Measurements from ENCODE around the gene A2ML1. TPM values are rescaled to one million over a fixed set of nuclear protein-coding genes. Genes with fewer than 3 reads are reported as not detected.

A2ML1 gene
- total and polyA plus RNA-seq, 2 of the 4 experiments (the other 2 are of a cell fraction), result not detected

GRCh38 chr12:8860165-8860961 lies 37.9 kb downstream of the A2ML1 start:
- intact Hi-C loops (cut with micrococcal nuclease), result loop anchor here (1.0 kb wide), 2 partner anchors 178 to 202 kb away; no protein-coding TSS in a partner anchor
- Histone ChIP-seq H4K20me1 (ENCODE audit: insufficient read depth, low read length) (no peaks in the 10 kb centered on the region), H3K79me1 (ENCODE audit: low read depth in 1 of 2, low read length in 2 of 2) (no peaks in the 10 kb centered on the region), H3K27ac (ENCODE audit: insufficient read depth, low read length) (no peak overlapping the region), H2AK5ac (ENCODE audit: low read depth, low read length) (no peak overlapping the region), H3K4me1 (ENCODE audit: control insufficient read depth, insufficient read depth, low read length) (no peaks in the 10 kb centered on the region), H2AK9ac (replicated peaks; ENCODE audit: low read depth, low read length, poor library complexity) (no peak overlapping the region), H3K4me3 (ENCODE audit: insufficient read depth, low read depth, low read length) (no peak overlapping the region), H2BK20ac (ENCODE audit: low read depth, low read length) (no peak overlapping the region), H3K23ac (ENCODE audit: low read depth, low read length) (no peak overlapping the region), H3K9me3 (ENCODE audit: control insufficient read depth, insufficient read depth, low read length) (no peaks in the 10 kb centered on the region), H3K14ac (replicated peaks; ENCODE audit: low read depth, low read length) (no peak overlapping the region), H2BK15ac (ENCODE audit: low read depth, low read length) (no peak overlapping the region), H3K27me3 (ENCODE audit: control insufficient read depth, insufficient read depth, low read length) (no peaks in the 10 kb centered on the region), H3K4ac (ENCODE audit: low read depth, low read length) (no peak overlapping the region), H3K4me2 (ENCODE audit: low read depth, low read length) (no peak overlapping the region), H4K8ac (ENCODE audit: low read depth in 2 of 2, low read length in 2 of 2) (no peak overlapping the region), H4K5ac (ENCODE audit: low read depth, low read length) (no peak overlapping the region), H3K9me1 (ENCODE audit: insufficient read depth, low read length) (no peaks in the 10 kb centered on the region), H2BK120ac (ENCODE audit: low read depth, low read length) (no peak overlapping the region), H3K18ac (ENCODE audit: low read depth, low read length) (no peak overlapping the region), H2AFZ (replicated peaks; ENCODE audit: low read length, poor library complexity) (no peak overlapping the region), H3K36me3 (ENCODE audit: control insufficient read depth, insufficient read depth, low read length) (no peaks in the 10 kb centered on the region), H3K9ac (ENCODE audit: low read depth, low read length) (no peak overlapping the region), H4K91ac (ENCODE audit: insufficient read depth, low read depth, low read length) (no peak overlapping the region), H2BK5ac (ENCODE audit: low read depth, low read length, poor library complexity, severe bottlenecking) (no peak overlapping the region), H3K56ac (ENCODE audit: extremely low read depth, insufficient read depth, low read length) (no peak overlapping the region)
- CTCF ChIA-PET, result interaction anchor here (0.6 to 2.0 kb wide), 10 partner anchors 9 to 203 kb away, joined by 3 to 13 read pairs (median 3); no protein-coding TSS in a partner anchor
- dilution Hi-C loops (cut with HindIII; ENCODE audit: low sequenced_read_pairs, unreplicated experiment), result no loop called here
- POLR2A ChIA-PET (ENCODE audit: unreplicated experiment), result no interaction called here
- BruUV-seq (replicated peaks), result no TSS peak
- ATAC-seq (ENCODE audit: low read depth) (peak; percentile 87), DNase-seq (peak; percentile 54)
- in situ Hi-C loops (cut with MboI; ENCODE audit: low sequenced_read_pairs), result no loop called here
- WGBS, 2 experiments (ENCODE audit: extremely low coverage in 2 of 2, insufficient read length in 1 of 2), result 71% methylated on average over 1 of the region's 10 CpGs; no CpG with 5 or more reads in 1 of the 2 experiments
- TF ChIP-seq POLR2A (IDR thresholded peaks at IDR 0.05; ENCODE audit: low read depth, low read length), result no peak
- peak; percentile 50 for TF ChIP-seq RAD21 (IDR thresholded peaks at IDR 0.05; ENCODE audit: low read length)
- TF ChIP-seq BHLHE40 (IDR thresholded peaks at IDR 0.05; ENCODE audit: low read depth, low read length), result no peak
- TF ChIP-seq CEBPB (IDR thresholded peaks at IDR 0.05; ENCODE audit: low read depth, low read length), result no peak
- no peak for TF ChIP-seq RFX5 (IDR thresholded peaks at IDR 0.05; ENCODE audit: low read depth, low read length)
- TF ChIP-seq, protein P1, sequence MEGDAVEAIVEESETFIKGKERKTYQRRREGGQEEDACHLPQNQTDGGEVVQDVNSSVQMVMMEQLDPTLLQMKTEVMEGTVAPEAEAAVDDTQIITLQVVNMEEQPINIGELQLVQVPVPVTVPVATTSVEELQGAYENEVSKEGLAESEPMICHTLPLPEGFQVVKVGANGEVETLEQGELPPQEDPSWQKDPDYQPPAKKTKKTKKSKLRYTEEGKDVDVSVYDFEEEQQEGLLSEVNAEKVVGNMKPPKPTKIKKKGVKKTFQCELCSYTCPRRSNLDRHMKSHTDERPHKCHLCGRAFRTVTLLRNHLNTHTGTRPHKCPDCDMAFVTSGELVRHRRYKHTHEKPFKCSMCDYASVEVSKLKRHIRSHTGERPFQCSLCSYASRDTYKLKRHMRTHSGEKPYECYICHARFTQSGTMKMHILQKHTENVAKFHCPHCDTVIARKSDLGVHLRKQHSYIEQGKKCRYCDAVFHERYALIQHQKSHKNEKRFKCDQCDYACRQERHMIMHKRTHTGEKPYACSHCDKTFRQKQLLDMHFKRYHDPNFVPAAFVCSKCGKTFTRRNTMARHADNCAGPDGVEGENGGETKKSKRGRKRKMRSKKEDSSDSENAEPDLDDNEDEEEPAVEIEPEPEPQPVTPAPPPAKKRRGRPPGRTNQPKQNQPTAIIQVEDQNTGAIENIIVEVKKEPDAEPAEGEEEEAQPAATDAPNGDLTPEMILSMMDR (conservative IDR thresholded peaks at IDR 0.05; ENCODE audit: low read depth, low read length), result peak; percentile 51
- TF ChIP-seq MAZ (IDR thresholded peaks at IDR 0.05; ENCODE audit: borderline replicate concordance, low read depth, low read length), result no peak
- no peak for TF ChIP-seq USF2 (IDR thresholded peaks at IDR 0.05; ENCODE audit: low read depth, low read length)
- TF ChIP-seq CHD1 (IDR thresholded peaks at IDR 0.05; ENCODE audit: low read depth, low read length), result no peak
- TF ChIP-seq ELK1 (IDR thresholded peaks at IDR 0.05; ENCODE audit: borderline replicate concordance, low read depth, low read length), result no peak
- no peak for TF ChIP-seq MAFK (IDR thresholded peaks at IDR 0.05; ENCODE audit: low read depth, low read length)
- peak; percentile 44 for TF ChIP-seq SMC3 (IDR thresholded peaks at IDR 0.05; ENCODE audit: low read depth, low read length)
- no peak for TF ChIP-seq NFE2L2 (IDR thresholded peaks at IDR 0.05; ENCODE audit: low read depth, low read length)
- no peak for TF ChIP-seq FOS (IDR thresholded peaks at IDR 0.05; ENCODE audit: low read depth, low read length)
- TF ChIP-seq RCOR1 (IDR thresholded peaks at IDR 0.05; ENCODE audit: insufficient replicate concordance, low read length), result no peak
